NB4 (cell line): ENCODE measurements around the gene MTHFR.

ENCODE experiments used
- POLR2A ChIP-seq: IDR thresholded peaks from 2 replicates; pipeline ENCODE4 v1.6.1; 2011; ENCODE audit warnings: mild to moderate bottlenecking; ENCODE audit not compliant: insufficient read length; ENCODE audit errors: extremely low read depth
- TF ChIP-seq, protein P1 (sequence below): IDR thresholded peaks from one replicate; pipeline ENCODE4 v1.5.1; 2012; ENCODE audit warnings: low read depth, low read length
- TF ChIP-seq, protein P2 (sequence below): IDR thresholded peaks from 2 replicates; pipeline ENCODE4 v1.6.1; 2011; ENCODE audit warnings: low read depth, low read length

DNA sequence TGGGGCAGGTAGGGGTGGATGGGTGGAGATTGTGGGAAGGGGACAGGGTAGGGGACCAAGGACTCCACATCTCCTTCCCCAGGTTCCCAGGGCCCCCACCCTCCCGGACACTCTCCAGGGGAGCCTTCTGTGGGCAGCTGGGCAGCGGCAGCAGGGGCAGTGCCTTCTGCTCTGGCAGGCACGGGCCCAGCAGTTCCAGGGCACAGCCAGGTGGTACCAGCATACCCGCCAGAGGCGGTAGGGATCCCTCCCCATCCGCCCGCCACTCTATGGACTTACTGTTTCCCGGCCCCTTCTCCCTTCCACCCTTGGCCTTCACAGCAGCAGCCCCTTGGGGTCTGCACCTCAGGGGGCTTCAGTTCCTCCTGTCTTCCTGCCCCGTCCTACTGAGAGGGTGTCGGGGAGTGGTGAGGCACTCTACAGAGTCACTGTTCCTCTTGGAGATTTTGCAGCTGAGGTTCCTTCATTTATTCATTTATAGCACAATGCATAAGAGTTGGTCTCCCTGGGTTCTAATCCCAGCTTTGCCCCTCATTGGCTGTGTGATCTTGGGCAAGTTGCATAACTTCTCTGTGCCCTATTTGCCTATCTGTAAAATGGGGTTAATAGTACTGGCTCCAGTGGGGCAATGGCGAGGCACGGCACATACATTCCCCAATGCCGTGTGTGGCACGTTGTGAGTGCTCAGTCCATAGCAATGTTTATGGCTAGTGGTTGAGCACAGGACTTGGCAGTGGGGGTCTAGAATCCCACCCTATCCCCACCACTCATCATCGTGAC lies 26.7 kb downstream of the MTHFR start:
- TF ChIP-seq, protein P1, sequence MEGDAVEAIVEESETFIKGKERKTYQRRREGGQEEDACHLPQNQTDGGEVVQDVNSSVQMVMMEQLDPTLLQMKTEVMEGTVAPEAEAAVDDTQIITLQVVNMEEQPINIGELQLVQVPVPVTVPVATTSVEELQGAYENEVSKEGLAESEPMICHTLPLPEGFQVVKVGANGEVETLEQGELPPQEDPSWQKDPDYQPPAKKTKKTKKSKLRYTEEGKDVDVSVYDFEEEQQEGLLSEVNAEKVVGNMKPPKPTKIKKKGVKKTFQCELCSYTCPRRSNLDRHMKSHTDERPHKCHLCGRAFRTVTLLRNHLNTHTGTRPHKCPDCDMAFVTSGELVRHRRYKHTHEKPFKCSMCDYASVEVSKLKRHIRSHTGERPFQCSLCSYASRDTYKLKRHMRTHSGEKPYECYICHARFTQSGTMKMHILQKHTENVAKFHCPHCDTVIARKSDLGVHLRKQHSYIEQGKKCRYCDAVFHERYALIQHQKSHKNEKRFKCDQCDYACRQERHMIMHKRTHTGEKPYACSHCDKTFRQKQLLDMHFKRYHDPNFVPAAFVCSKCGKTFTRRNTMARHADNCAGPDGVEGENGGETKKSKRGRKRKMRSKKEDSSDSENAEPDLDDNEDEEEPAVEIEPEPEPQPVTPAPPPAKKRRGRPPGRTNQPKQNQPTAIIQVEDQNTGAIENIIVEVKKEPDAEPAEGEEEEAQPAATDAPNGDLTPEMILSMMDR, result no peak
- no peak for TF ChIP-seq POLR2A
- TF ChIP-seq, protein P2, sequence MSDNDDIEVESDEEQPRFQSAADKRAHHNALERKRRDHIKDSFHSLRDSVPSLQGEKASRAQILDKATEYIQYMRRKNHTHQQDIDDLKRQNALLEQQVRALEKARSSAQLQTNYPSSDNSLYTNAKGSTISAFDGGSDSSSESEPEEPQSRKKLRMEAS, result no peak
